K562 (cell line): ENCODE results near the gene GPR180. TPM values are rescaled to one million over a fixed set of nuclear protein-coding genes. Genes with fewer than 3 reads are reported as not detected.

Experiments used
- ATAC-seq: fragments of 200-7000 bp; cut with Tn5 transposase; 3 replicates; pipeline ENCODE4 v1.9.1; 2020; ENCODE audit warnings: moderate library complexity
- BruUV-seq: library from RNA; stranded (reverse); fragments of 400-500 nt; replicated peaks from 2 replicates; lab custom pipeline; 2021; lab: Mats Ljungman, UMichigan
- CTCF ChIA-PET: fragments of 300-600 bp; formaldehyde crosslinking; extraction: SDS; loops from one replicate; lab custom pipeline; 2021; ENCODE audit warnings: low intra/inter-chr PET ratio; lab: Yijun Ruan, JAX
- POLR2A ChIA-PET: fragments of 300-600, 350-650 bp; sonication (Branson Sonifier 250); formaldehyde crosslinking; extraction: SDS; loops from one replicate; lab custom pipeline; 2021; ENCODE audit warnings: antibody characterized with exemption, inconsistent platforms; lab: Yijun Ruan, JAX
- DNase-seq, 4 experiments: peaks; one replicate each; pipeline versions ENCODE4 v3.0.0 to v3.0.0-alpha.2; 2011 to 2018; ENCODE audit warnings: low spot score in 3 of 4, mixed read lengths in 3 of 4; ENCODE audit errors: extremely low read depth in 1 of 4
- FAIRE-seq: peaks from 2 replicates; lab custom pipeline; 2011; peaks lifted over from hg19 to GRCh38; lab: Jason Lieb, UNC
- H2AFZ ChIP-seq: 2 replicates; pipeline ENCODE4 v1.6.0; 2011; ENCODE audit warnings: low read depth, low read length, control low read depth, inconsistent platforms
- H3K27ac ChIP-seq: fragments of 200-600 bp; 3 replicates; pipeline ENCODE4 v1.8.0; 2011; ENCODE audit warnings: low read depth, mild to moderate bottlenecking, control low read depth, inconsistent platforms, low read length, moderate library complexity, mixed read lengths; ENCODE audit errors: extremely low read depth
- H3K27me3 ChIP-seq, 2 experiments: fragments of 300-600 bp in 1 of 2; 2 replicates in 1 of 2; 3 replicates in 1 of 2; pipeline versions ENCODE4 v1.6.0 to v1.8.0; 2011; ENCODE audit warnings: inconsistent platforms in 2 of 2, low read length in 2 of 2, mild to moderate bottlenecking in 1 of 2, mixed read lengths in 1 of 2, moderate library complexity in 1 of 2; ENCODE audit not compliant: control insufficient read depth in 2 of 2, insufficient read depth in 2 of 2
- H3K36me3 ChIP-seq: fragments of 300-600 bp; 3 replicates; pipeline ENCODE4 v1.8.0; 2011; ENCODE audit warnings: mild to moderate bottlenecking, low read length, inconsistent platforms; ENCODE audit not compliant: control insufficient read depth, insufficient read depth
- H3K4me1 ChIP-seq, 2 experiments: fragments of 200-600 bp in 1 of 2; replicated peaks in 1 of 2; 2 replicates in 1 of 2; 3 replicates in 1 of 2; pipeline versions ENCODE4 v1.5.1 to v1.8.0; 2011; ENCODE audit warnings: inconsistent platforms in 2 of 2, low read length in 2 of 2, mild to moderate bottlenecking in 1 of 2, mixed read lengths in 1 of 2, moderate library complexity in 1 of 2; ENCODE audit not compliant: control insufficient read depth in 2 of 2, insufficient read depth in 2 of 2
- H3K4me2 ChIP-seq: 2 replicates; pipeline ENCODE4 v1.6.1; 2011; ENCODE audit warnings: low read length, control low read depth, inconsistent platforms, mixed read lengths; ENCODE audit not compliant: insufficient read depth
- H3K4me3 ChIP-seq: fragments of 200-600 bp; sonication (generic), shearing (Covaris generic); 2 replicates; pipeline ENCODE4 v1.5.1; 2016; ENCODE audit warnings: control low read depth, inconsistent platforms
- H3K79me2 ChIP-seq: fragments of 200-600 bp; 3 replicates; pipeline ENCODE4 v1.8.0; 2011; ENCODE audit warnings: low read length, inconsistent platforms; ENCODE audit not compliant: control insufficient read depth, insufficient read depth
- H3K9ac ChIP-seq, 2 experiments: 2 replicates each; pipeline versions ENCODE4 v1.6.0 to v1.6.1; 2011; ENCODE audit warnings: low read depth in 2 of 2, low read length in 2 of 2, control low read depth in 1 of 2, inconsistent platforms in 1 of 2, mild to moderate bottlenecking in 1 of 2, mixed read lengths in 1 of 2; ENCODE audit not compliant: insufficient read depth in 1 of 2
- H3K9me1 ChIP-seq: one replicate; pipeline ENCODE4 v1.6.0; 2011; ENCODE audit warnings: inconsistent platforms, mild to moderate bottlenecking, low read length, moderate library complexity; ENCODE audit not compliant: control insufficient read depth, insufficient read depth
- H3K9me3 ChIP-seq: replicated peaks from 2 replicates; pipeline ENCODE4 v1.5.1; 2011; ENCODE audit warnings: low read depth, low read length, inconsistent platforms; ENCODE audit not compliant: control insufficient read depth, insufficient read depth
- H4K20me1 ChIP-seq: replicated peaks from 2 replicates; pipeline ENCODE4 v1.6.1; 2011; ENCODE audit warnings: low read length, inconsistent platforms, mixed read lengths; ENCODE audit not compliant: control insufficient read depth, insufficient read depth
- FIP1L1 ChIP-seq: fragments of 200-400 bp; formaldehyde crosslinking; IDR thresholded peaks from 2 replicates; pipeline ENCODE4 v1.6.1; 2018; ENCODE audit warnings: mild to moderate bottlenecking, low read depth, low read length; ENCODE audit not compliant: poor library complexity, severe bottlenecking
- GABPA ChIP-seq: fragments of 200-800 bp; sonication (Bioruptor generic); conservative IDR thresholded peaks from 2 replicates; pipeline ENCODE4 v1.6.1; 2016; ENCODE audit warnings: low read depth, missing genetic modification characterization, missing compliant biosample characterization
- HDAC1 ChIP-seq, 2 experiments: fragments of 450-650 bp; IDR thresholded peaks; 2 replicates each; pipeline ENCODE4 v1.6.1; 2016 to 2017; ENCODE audit warnings: inconsistent platforms in 1 of 2, mild to moderate bottlenecking in 1 of 2, moderate library complexity in 1 of 2
- HEY1 ChIP-seq: fragments of 250-450 bp; sonication (Bioruptor Pico); IDR thresholded peaks from 2 replicates; pipeline ENCODE4 v1.5.0; 2020; ENCODE audit warnings: mild to moderate bottlenecking, moderate library complexity, borderline replicate concordance
- HOXB6 ChIP-seq: fragments of 250-450 bp; sonication (Bioruptor Pico); IDR thresholded peaks from 2 replicates; pipeline ENCODE4 v1.5.1; 2022; ENCODE audit warnings: mild to moderate bottlenecking, borderline replicate concordance
- MBD1 ChIP-seq: fragments of 250-450 bp; sonication (Bioruptor Pico); IDR thresholded peaks from 2 replicates; pipeline ENCODE4 v1.8.0; 2022; ENCODE audit warnings: inconsistent platforms
- MBD2 ChIP-seq: sonication (generic); IDR thresholded peaks from 2 replicates; pipeline ENCODE4 v1.6.1; 2016; ENCODE audit warnings: low read depth, borderline replicate concordance
- NFXL1 ChIP-seq: fragments of 450-650 bp; formaldehyde crosslinking; IDR thresholded peaks from 2 replicates; pipeline ENCODE4 v1.4.0; 2021; ENCODE audit warnings: mild to moderate bottlenecking
- SMARCA5 ChIP-seq: fragments of 450-650 bp; IDR thresholded peaks from 2 replicates; pipeline ENCODE4 v1.6.1; 2016
- TRIM28 ChIP-seq: fragments of 450-650 bp; IDR thresholded peaks from 2 replicates; pipeline ENCODE4 v1.6.1; 2017
- TSHZ1 ChIP-seq: fragments of 250-450 bp; sonication (Bioruptor Pico); IDR thresholded peaks from 2 replicates; pipeline ENCODE4 v1.4.0; 2020; ENCODE audit warnings: mild to moderate bottlenecking, moderate library complexity
- XRCC5 ChIP-seq: fragments of 200-400 bp; formaldehyde crosslinking; IDR thresholded peaks from 2 replicates; pipeline ENCODE4 v1.6.1; 2017; ENCODE audit warnings: low read depth, mild to moderate bottlenecking, low read length
- ZFP91 ChIP-seq: sonication (generic); formaldehyde crosslinking; IDR thresholded peaks from 2 replicates; pipeline ENCODE4 v1.8.0; 2022; ENCODE audit warnings: mild to moderate bottlenecking, missing genetic modification reagents
- ZNF133 ChIP-seq: fragments of 250-450 bp; sonication (Bioruptor Pico); IDR thresholded peaks from 2 replicates; pipeline ENCODE4 v1.4.0; 2020; ENCODE audit warnings: mild to moderate bottlenecking
- ZNF174 ChIP-seq: fragments of 250-450 bp; sonication (Bioruptor Pico); IDR thresholded peaks from 2 replicates; pipeline ENCODE4 v1.4.0; 2020; ENCODE audit warnings: mild to moderate bottlenecking
- WGBS: fragments of 100-300 bp; shearing (Covaris generic); methylation state at CpG from one replicate; pipeline ENCODE4 v1.1.6; 2016; ENCODE audit warnings: low coverage, mixed read lengths; ENCODE audit not compliant: insufficient coverage; ENCODE audit errors: missing lambda C conversion rate; 5-methylcytosine and 5-hydroxymethylcytosine counted together
- in situ Hi-C: fragments of 300-500 bp; cut with MboI; formaldehyde crosslinking; loops from 4 replicates; pipeline ENCODE4 v1.15.0; 2018; ENCODE audit warnings: inconsistent platforms, mixed read lengths
- intact Hi-C: fragments of 100-400 bp; cut with micrococcal nuclease; formaldehyde crosslinking; loops from 2 replicates; pipeline ENCODE4 v1.14.2; 2022
- polyA plus RNA-seq, 8 experiments: library from polyadenylated mRNA; depleted of rRNA in 4 of 8; stranded (reverse) in 5 of 8; unstranded in 3 of 8; fragments of >200 nt; fragmentation: Nextera tagmentation in 2 of 8; fragmentation: Illumina TruSeq in 1 of 8; extraction: Ambion mirVana in 2 of 8; extraction: Trizol in 1 of 8; gene quantifications; 2 replicates each; pipeline versions ENCODE4 v1.2.1 to v1.2.3, GENCODE V29; 2011 to 2014; ENCODE audit warnings: inconsistent platforms in 1 of 8, missing spikeins in 1 of 8
- total RNA-seq, 7 experiments: library from RNA; depleted of rRNA in 6 of 7; stranded (reverse); fragments of >200 nt in 6 of 7; fragmentation: Illumina TruSeq in 2 of 7; extraction: Trizol in 2 of 7; gene quantifications; 2 replicates each; pipeline versions ENCODE4 v1.2.1 to v1.2.3, GENCODE V29; 2011 to 2021; ENCODE audit warnings: low replicate concordance in 1 of 7

GPR180 gene
- total and polyA plus RNA-seq, 9 of the 15 experiments (the other 6 are each of a cell fraction or from before 2014, with no cell fraction given), result 0.77 to 4.1 (median 1.8) TPM

GRCh38 chr13:94623316-94623715, 21.7 kb downstream of the GPR180 start (continued):
- no peak for TF ChIP-seq ZFP91 (CRISPR knock-in tag)
- TF ChIP-seq HOXB6 (CRISPR knock-in tag), result no peak
- TF ChIP-seq ZNF174 (CRISPR knock-in tag), result no peak

- Histone ChIP-seq H3K4me1 (no peaks in the 10 kb centered on the region), H3K4me3 (no peak overlapping the region), H3K36me3 (peaks cover 8% of the 10 kb centered on the region; the same call in 1 of the 3 replicates), H3K27me3 (no peaks in the 10 kb centered on the region), H4K20me1 (no peaks in the 10 kb centered on the region), H3K9ac (no peak overlapping the region), H3K4me2 (no peak overlapping the region), H3K9me1 (no peaks in the 10 kb centered on the region), H2AFZ (no peak overlapping the region), H3K27ac (no peak overlapping the region), H3K79me2 (no peaks in the 10 kb centered on the region), H3K9me3 (no peaks in the 10 kb centered on the region)
- no TSS peak for BruUV-seq
- intact Hi-C loops (no loop called here), in situ Hi-C loops (no loop called here)
- ChIA-PET CTCF (no interaction called here), POLR2A (interaction anchor here (0.7 kb wide), 1 partner anchor 137 kb away, joined by 4 read pairs; no protein-coding TSS in a partner anchor)
- no peak for FAIRE-seq
- no peak for ATAC-seq
- WGBS, result 60% methylated on average over 2 of the region's 2 CpGs
- no peak for DNase-seq
- TF ChIP-seq ZNF133 (CRISPR knock-in tag) (no peak), MBD2 (no peak), TRIM28 (no peak), XRCC5 (no peak), FIP1L1 (no peak), HDAC1 (IDR thresholded peaks at IDR 0.05) (no peak), SMARCA5 (no peak), MBD1 (CRISPR knock-in tag) (no peak), TSHZ1 (CRISPR knock-in tag) (no peak), NFXL1 (CRISPR knock-in tag) (no peak), HEY1 (CRISPR knock-in tag) (no peak), GABPA (tag) (no peak)
Observed at GRCh38 chr13:94630858-94631257, 29.2 kb downstream of the GPR180 start.
